Mesenchymal stem cell (in vitro differentiated cells and primary cell): Measurements from ENCODE around the gene IMMP2L.
A peak's percentile ranks its signal among the peaks of the same experiment; 100 is the strongest.

Experiments used
- DNase-seq: peaks from one replicate; pipeline ENCODE4 v3.0.0-alpha.2; 2013
- H2AFZ ChIP-seq: one replicate; pipeline ENCODE4 v1.6.1; 2013; ENCODE audit warnings: low read depth, mild to moderate bottlenecking, control low read depth, inconsistent platforms, low read length, moderate library complexity
- H2AK5ac ChIP-seq: 2 replicates; pipeline ENCODE4 v1.6.1; 2013; ENCODE audit warnings: low read length, moderate library complexity, mild to moderate bottlenecking, inconsistent platforms; ENCODE audit not compliant: severe bottlenecking
- H2BK120ac ChIP-seq: one replicate; pipeline ENCODE4 v1.6.1; 2013; ENCODE audit warnings: low read depth, mild to moderate bottlenecking, inconsistent platforms, low read length, moderate library complexity
- H2BK12ac ChIP-seq, 2 experiments: one replicate each; pipeline ENCODE4 v1.6.1; 2013; ENCODE audit warnings: inconsistent platforms in 2 of 2, low read length in 2 of 2, mild to moderate bottlenecking in 2 of 2, moderate library complexity in 2 of 2, control low read depth in 1 of 2
- H2BK15ac ChIP-seq: one replicate; pipeline ENCODE4 v1.6.1; 2013; ENCODE audit warnings: mild to moderate bottlenecking, low read depth, inconsistent platforms; ENCODE audit not compliant: poor library complexity, severe bottlenecking
- H2BK5ac ChIP-seq: 2 replicates; pipeline ENCODE4 v1.6.1; 2013; ENCODE audit warnings: low read depth, mild to moderate bottlenecking, low read length, control low read depth, inconsistent platforms; ENCODE audit not compliant: poor library complexity, severe bottlenecking
- H3K14ac ChIP-seq, 2 experiments: one replicate each; pipeline ENCODE4 v1.6.1; 2013; ENCODE audit warnings: inconsistent platforms in 2 of 2, low read length in 2 of 2, control low read depth in 1 of 2, mild to moderate bottlenecking in 1 of 2, moderate library complexity in 1 of 2
- H3K18ac ChIP-seq, 2 experiments: one replicate each; pipeline ENCODE4 v1.6.1; 2013; ENCODE audit warnings: inconsistent platforms in 2 of 2, low read length in 2 of 2, control low read depth in 1 of 2, low read depth in 1 of 2, mild to moderate bottlenecking in 1 of 2
- H3K23ac ChIP-seq, 2 experiments: one replicate each; pipeline ENCODE4 v1.6.1; 2013; ENCODE audit warnings: inconsistent platforms in 2 of 2, low read length in 2 of 2, mild to moderate bottlenecking in 2 of 2, moderate library complexity in 2 of 2, control low read depth in 1 of 2
- H3K27ac ChIP-seq: 2 replicates; pipeline ENCODE4 v1.5.1; 2013; ENCODE audit warnings: mild to moderate bottlenecking, moderate library complexity, low read length, control low read depth, inconsistent platforms; ENCODE audit not compliant: poor library complexity, severe bottlenecking
- H3K27me3 ChIP-seq, 2 experiments: 2 replicates each; pipeline versions ENCODE4 v1.6.1 to v1.7.0; 2013; ENCODE audit warnings: low read length in 2 of 2, mild to moderate bottlenecking in 2 of 2, moderate library complexity in 2 of 2, control low read depth in 1 of 2, inconsistent platforms in 1 of 2; ENCODE audit not compliant: control insufficient read depth in 1 of 2, insufficient read depth in 1 of 2
- H3K36me3 ChIP-seq, 2 experiments: 2 replicates each; pipeline versions ENCODE4 v1.6.1 to v1.7.0; 2013; ENCODE audit warnings: low read length in 2 of 2, control low read depth in 1 of 2, inconsistent platforms in 1 of 2, low read depth in 1 of 2, mild to moderate bottlenecking in 1 of 2; ENCODE audit not compliant: insufficient read depth in 2 of 2, control insufficient read depth in 1 of 2
- H3K4ac ChIP-seq, 2 experiments: one replicate each; pipeline ENCODE4 v1.6.1; 2013; ENCODE audit warnings: inconsistent platforms in 2 of 2, low read length in 2 of 2, mild to moderate bottlenecking in 2 of 2, moderate library complexity in 2 of 2, control low read depth in 1 of 2, low read depth in 1 of 2
- H3K4me1 ChIP-seq: 2 replicates; pipeline ENCODE4 v1.6.1; 2013; ENCODE audit warnings: low read depth, low read length, control low read depth; ENCODE audit not compliant: control insufficient read depth, insufficient read depth
- H3K4me2 ChIP-seq: 2 replicates; pipeline ENCODE4 v1.6.1; 2013; ENCODE audit warnings: low read length, mild to moderate bottlenecking, inconsistent platforms; ENCODE audit not compliant: poor library complexity, severe bottlenecking
- H3K4me3 ChIP-seq, 2 experiments: 2 replicates each; pipeline versions ENCODE4 v1.5.1 to v1.7.0; 2013; ENCODE audit warnings: low read length in 2 of 2, mild to moderate bottlenecking in 2 of 2, control low read depth in 1 of 2, low read depth in 1 of 2; ENCODE audit not compliant: insufficient read depth in 1 of 2
- H3K79me1 ChIP-seq: replicated peaks from 2 replicates; pipeline ENCODE4 v1.6.1; 2013; ENCODE audit warnings: mild to moderate bottlenecking, control low read depth, low read length, inconsistent platforms; ENCODE audit not compliant: poor library complexity, severe bottlenecking
- H3K9ac ChIP-seq: 2 replicates; pipeline ENCODE4 v1.7.0; 2013; ENCODE audit warnings: mild to moderate bottlenecking, low read length, moderate library complexity
- H3K9me3 ChIP-seq: 2 replicates; pipeline ENCODE4 v1.7.0; 2013; ENCODE audit warnings: mild to moderate bottlenecking, low read length; ENCODE audit not compliant: control insufficient read depth
- H4K8ac ChIP-seq: one replicate; pipeline ENCODE4 v1.6.1; 2013; ENCODE audit warnings: inconsistent platforms, mild to moderate bottlenecking, low read length, moderate library complexity
- H4K91ac ChIP-seq: one replicate; pipeline ENCODE4 v1.6.1; 2013; ENCODE audit warnings: mild to moderate bottlenecking, low read length, inconsistent platforms
- WGBS: methylation state at CpG from one replicate; pipeline ENCODE4 v1.1.7; 2013; ENCODE audit warnings: mixed read lengths; 5-methylcytosine and 5-hydroxymethylcytosine counted together

The IMMP2L gene

GRCh38 chr7:110835849-110836248, 726.4 kb downstream of the IMMP2L start:
- no peak for DNase-seq
- peaks cover under 1% of the 10 kb centered on the region for H3K4me1 ChIP-seq
- WGBS, result no CpG with 5 or more reads among the region's 1 CpG

DNA sequence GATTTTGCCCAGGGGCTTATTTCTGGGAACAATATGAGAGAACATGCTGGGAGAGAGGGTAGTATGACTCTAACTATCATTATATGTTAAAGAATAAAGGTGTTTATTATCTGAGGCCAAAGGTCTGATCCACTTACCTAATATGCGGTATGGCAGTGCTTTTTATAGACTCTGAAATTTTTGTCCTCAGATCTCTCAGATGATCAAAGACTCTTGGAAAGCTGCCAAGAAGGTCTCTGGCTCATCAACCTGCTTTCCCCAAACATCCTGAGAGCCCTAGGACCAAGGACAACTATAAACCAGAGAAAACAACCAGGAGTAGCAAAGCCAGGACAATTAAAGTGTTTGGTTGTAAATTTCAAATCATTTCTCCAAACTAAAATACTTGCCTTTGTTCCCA, 727.1 kb downstream of the IMMP2L start:
- H2AK5ac ChIP-seq, result no peak overlapping the region
- no peak overlapping the region for H3K14ac ChIP-seq
- H3K36me3 ChIP-seq, result no peaks in the 10 kb centered on the region
- no peak overlapping the region for H4K8ac ChIP-seq
- peaks cover 2% of the 10 kb centered on the region for H3K4me1 ChIP-seq
- no peak overlapping the region for H2BK5ac ChIP-seq
- H4K91ac ChIP-seq, result no peak overlapping the region
- H2AFZ ChIP-seq, result no peak overlapping the region
- DNase-seq, result no peak
- H3K79me1 ChIP-seq, result no peaks in the 10 kb centered on the region
- no peak overlapping the region for H3K27ac ChIP-seq
- H3K4ac ChIP-seq, result no peak overlapping the region
- no peak overlapping the region for H3K9ac ChIP-seq
- no peaks in the 10 kb centered on the region for H3K27me3 ChIP-seq
- no peak overlapping the region for H3K18ac ChIP-seq
- no peaks in the 10 kb centered on the region for H3K9me3 ChIP-seq
- WGBS, result 100% methylated on average over 1 of the region's 1 CpG
- H3K4me2 ChIP-seq, result no peak overlapping the region
- no peak overlapping the region for H2BK12ac ChIP-seq
- no peak overlapping the region for H3K23ac ChIP-seq
- H2BK120ac ChIP-seq, result no peak overlapping the region
- H3K4me3 ChIP-seq, result no peak overlapping the region
- H2BK15ac ChIP-seq, result no peak overlapping the region

More at GRCh38 chr7:110835849-110836248, 726.4 kb downstream of the IMMP2L start:
- no peak overlapping the region for H2BK12ac ChIP-seq
- H3K36me3 ChIP-seq, result no peaks in the 10 kb centered on the region
- H3K4me3 ChIP-seq, result no peak overlapping the region
- H2BK120ac ChIP-seq, result no peak overlapping the region
- no peaks in the 10 kb centered on the region for H3K27me3 ChIP-seq
- no peak overlapping the region for H2AK5ac ChIP-seq
- no peak overlapping the region for H4K8ac ChIP-seq
- no peak overlapping the region for H3K4me2 ChIP-seq
- no peak overlapping the region for H3K4ac ChIP-seq
- no peak overlapping the region for H4K91ac ChIP-seq
- H3K9me3 ChIP-seq, result no peaks in the 10 kb centered on the region
- no peak overlapping the region for H3K9ac ChIP-seq
- H2AFZ ChIP-seq, result no peak overlapping the region
- H2BK5ac ChIP-seq, result no peak overlapping the region
- H3K18ac ChIP-seq, result no peak overlapping the region
- H3K79me1 ChIP-seq, result no peaks in the 10 kb centered on the region
- no peak overlapping the region for H3K14ac ChIP-seq
- H3K23ac ChIP-seq, result no peak overlapping the region
- H2BK15ac ChIP-seq, result no peak overlapping the region
- H3K27ac ChIP-seq, result no peak overlapping the region

DNA sequence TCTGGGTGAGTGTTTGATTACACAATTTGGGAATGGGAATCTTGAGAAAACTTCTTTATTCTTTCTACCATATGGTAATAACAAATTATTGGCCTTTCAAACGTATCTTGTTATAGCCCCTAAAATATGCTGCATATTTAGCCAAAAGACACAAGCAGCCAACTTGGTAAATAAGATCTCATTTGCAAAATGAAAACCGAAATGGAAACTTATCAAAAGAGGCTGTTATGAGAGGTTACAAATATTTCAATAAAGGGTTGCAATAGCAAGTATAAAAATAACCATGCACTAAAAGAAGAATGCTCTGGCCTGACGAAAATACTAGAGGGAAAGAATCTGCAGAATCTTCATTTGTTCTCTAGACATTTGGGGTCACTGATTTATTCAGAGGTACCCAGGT, 730.9 kb downstream of the IMMP2L start:
- WGBS, result 95% methylated on average over 1 of the region's 3 CpGs
- H3K4me1 ChIP-seq, result peaks cover 2% of the 10 kb centered on the region
- no peak overlapping the region for H4K91ac ChIP-seq
- no peaks in the 10 kb centered on the region for H3K9me3 ChIP-seq
- H2BK5ac ChIP-seq, result no peak overlapping the region
- H3K27ac ChIP-seq, result no peak overlapping the region
- no peak overlapping the region for H2BK120ac ChIP-seq
- no peak overlapping the region for H3K4me3 ChIP-seq
- H3K18ac ChIP-seq, result no peak overlapping the region
- no peak for DNase-seq
- no peaks in the 10 kb centered on the region for H3K79me1 ChIP-seq
- H2BK12ac ChIP-seq, result no peak overlapping the region
- no peaks in the 10 kb centered on the region for H3K27me3 ChIP-seq
- H3K23ac ChIP-seq, result no peak overlapping the region
- H3K4ac ChIP-seq, result no peak overlapping the region
- no peak overlapping the region for H2AFZ ChIP-seq
- H2BK15ac ChIP-seq, result no peak overlapping the region
- H3K4me2 ChIP-seq, result no peak overlapping the region
- no peak overlapping the region for H3K14ac ChIP-seq
- H3K9ac ChIP-seq, result no peak overlapping the region
- H4K8ac ChIP-seq, result no peak overlapping the region
- no peaks in the 10 kb centered on the region for H3K36me3 ChIP-seq
- no peak overlapping the region for H2AK5ac ChIP-seq

DNA sequence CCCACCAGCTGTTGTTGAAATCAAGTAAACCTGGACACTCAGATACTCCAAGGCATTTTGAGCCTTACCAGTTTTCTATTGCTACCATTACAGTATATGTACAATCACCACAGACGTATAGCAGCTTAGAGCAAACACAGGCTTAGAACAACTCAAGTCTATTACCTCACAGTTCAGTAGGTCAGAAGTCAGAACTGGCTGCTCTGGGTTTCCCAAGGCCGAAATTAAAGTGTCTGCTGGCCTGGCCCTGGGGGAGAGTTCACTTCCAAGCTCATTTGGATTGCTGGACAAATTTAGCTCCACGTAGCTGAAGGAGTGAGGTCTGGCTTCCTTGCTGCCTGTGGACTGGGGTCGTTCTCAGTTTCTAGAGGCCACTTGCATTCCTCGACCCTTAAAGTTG, 731.5 kb downstream of the IMMP2L start:
- Histone ChIP-seq H2BK12ac (no peak overlapping the region), H2AFZ (no peak overlapping the region), H3K36me3 (no peaks in the 10 kb centered on the region), H3K4ac (no peak overlapping the region), H3K4me3 (no peak overlapping the region), H3K79me1 (no peaks in the 10 kb centered on the region), H3K14ac (no peak overlapping the region), H2BK5ac (no peak overlapping the region), H3K4me1 (peaks cover 2% of the 10 kb centered on the region), H3K9ac (no peak overlapping the region), H2BK120ac (no peak overlapping the region), H2AK5ac (no peak overlapping the region), H4K8ac (no peak overlapping the region), H3K27ac (no peak overlapping the region), H4K91ac (no peak overlapping the region), H3K23ac (no peak overlapping the region), H3K9me3 (no peaks in the 10 kb centered on the region), H3K27me3 (no peaks in the 10 kb centered on the region), H3K18ac (no peak overlapping the region), H3K4me2 (no peak overlapping the region), H2BK15ac (no peak overlapping the region)
- 40% methylated on average over 4 of the region's 5 CpGs for WGBS
- DNase-seq, result peak; percentile 5
